ENCODE measurements around the gene MLN.

- no peak for TF ChIP-seq CTCF (IDR thresholded peaks at IDR 0.05; ENCODE audit: low read length)
- TF ChIP-seq EZH2 (IDR thresholded peaks at IDR 0.05; ENCODE audit: borderline replicate concordance, low read length): no peak
These were observed 8.7 kb downstream of the MLN start for GRCh38 chr6:33794910-33795623.
